ENCODE results near the gene NAA20. TPM values are rescaled to one million over a fixed set of nuclear protein-coding genes. Genes with fewer than 3 reads are reported as not detected.

The NAA20 gene
- total and polyA plus RNA-seq, 2 of the 13 experiments (the other 11 are each of a cell fraction or from before 2014, with no cell fraction given), result 81.9 to 82.8 TPM

GRCh38 chr20:20010639-20011500 is 6.3 kb upstream of the NAA20 start (continued):
- TF ChIP-seq ZFP1 (CRISPR knock-in tag; IDR thresholded peaks at IDR 0.05) (peak; percentile 13; the same call in 1 of the 2 replicates), CC2D1A (CRISPR knock-in tag; IDR thresholded peaks at IDR 0.05) (no peak), CHD2 (IDR thresholded peaks at IDR 0.05; ENCODE audit: low read depth, low read length) (no peak), HNF4A (CRISPR knock-in tag; IDR thresholded peaks at IDR 0.05) (peak; percentile 85), ZNF496 (CRISPR knock-in tag; IDR thresholded peaks at IDR 0.05; ENCODE audit: insufficient replicate concordance) (no peak), PHF8 (CRISPR knock-in tag; IDR thresholded peaks at IDR 0.05) (no peak), MTERF4 (CRISPR knock-in tag; IDR thresholded peaks at IDR 0.05) (0 out of 2 replicates have a peak, but pooled peaks have one; percentile 53), MAFK (conservative IDR thresholded peaks at IDR 0.05 in 1 of 2, IDR thresholded peaks at IDR 0.05 in 1 of 2; ENCODE audit: low read length in 2 of 2) (peak; percentile 40 to 76), CREBL2 (CRISPR knock-in tag; IDR thresholded peaks at IDR 0.05; ENCODE audit: borderline replicate concordance) (no peak), CBX5 (CRISPR knock-in tag; IDR thresholded peaks at IDR 0.05; ENCODE audit: borderline replicate concordance) (no peak), RXRA (CRISPR knock-in tag; IDR thresholded peaks at IDR 0.05) (no peak), ZNF17 (CRISPR knock-in tag; IDR thresholded peaks at IDR 0.05) (no peak), ZKSCAN8 (CRISPR knock-in tag; IDR thresholded peaks at IDR 0.05; ENCODE audit: borderline replicate concordance) (peak; percentile 89), MNT (IDR thresholded peaks at IDR 0.05) (peak; percentile 93), ZNF513 (CRISPR knock-in tag; conservative IDR thresholded peaks at IDR 0.05) (no peak), ZSCAN30 (CRISPR knock-in tag; IDR thresholded peaks at IDR 0.05) (no peak), ZNF136 (CRISPR knock-in tag; IDR thresholded peaks at IDR 0.05; ENCODE audit: low read depth) (no peak), GTF3A (CRISPR knock-in tag; conservative IDR thresholded peaks at IDR 0.05) (no peak), U2AF1 (optimal IDR thresholded peaks at IDR 0.05; ENCODE audit: low read depth, low read length) (no peak), ZNF709 (CRISPR knock-in tag; IDR thresholded peaks at IDR 0.05) (no peak), SKI (IDR thresholded peaks at IDR 0.05; ENCODE audit: partially characterized antibody) (peak; percentile 42)
- TF ChIP-seq, protein P1, sequence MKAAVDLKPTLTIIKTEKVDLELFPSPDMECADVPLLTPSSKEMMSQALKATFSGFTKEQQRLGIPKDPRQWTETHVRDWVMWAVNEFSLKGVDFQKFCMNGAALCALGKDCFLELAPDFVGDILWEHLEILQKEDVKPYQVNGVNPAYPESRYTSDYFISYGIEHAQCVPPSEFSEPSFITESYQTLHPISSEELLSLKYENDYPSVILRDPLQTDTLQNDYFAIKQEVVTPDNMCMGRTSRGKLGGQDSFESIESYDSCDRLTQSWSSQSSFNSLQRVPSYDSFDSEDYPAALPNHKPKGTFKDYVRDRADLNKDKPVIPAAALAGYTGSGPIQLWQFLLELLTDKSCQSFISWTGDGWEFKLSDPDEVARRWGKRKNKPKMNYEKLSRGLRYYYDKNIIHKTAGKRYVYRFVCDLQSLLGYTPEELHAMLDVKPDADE (CRISPR knock-in tag; IDR thresholded peaks at IDR 0.05), result 0 out of 2 replicates have a peak, but pooled peaks have one; percentile 50
- TF ChIP-seq, protein P2, sequence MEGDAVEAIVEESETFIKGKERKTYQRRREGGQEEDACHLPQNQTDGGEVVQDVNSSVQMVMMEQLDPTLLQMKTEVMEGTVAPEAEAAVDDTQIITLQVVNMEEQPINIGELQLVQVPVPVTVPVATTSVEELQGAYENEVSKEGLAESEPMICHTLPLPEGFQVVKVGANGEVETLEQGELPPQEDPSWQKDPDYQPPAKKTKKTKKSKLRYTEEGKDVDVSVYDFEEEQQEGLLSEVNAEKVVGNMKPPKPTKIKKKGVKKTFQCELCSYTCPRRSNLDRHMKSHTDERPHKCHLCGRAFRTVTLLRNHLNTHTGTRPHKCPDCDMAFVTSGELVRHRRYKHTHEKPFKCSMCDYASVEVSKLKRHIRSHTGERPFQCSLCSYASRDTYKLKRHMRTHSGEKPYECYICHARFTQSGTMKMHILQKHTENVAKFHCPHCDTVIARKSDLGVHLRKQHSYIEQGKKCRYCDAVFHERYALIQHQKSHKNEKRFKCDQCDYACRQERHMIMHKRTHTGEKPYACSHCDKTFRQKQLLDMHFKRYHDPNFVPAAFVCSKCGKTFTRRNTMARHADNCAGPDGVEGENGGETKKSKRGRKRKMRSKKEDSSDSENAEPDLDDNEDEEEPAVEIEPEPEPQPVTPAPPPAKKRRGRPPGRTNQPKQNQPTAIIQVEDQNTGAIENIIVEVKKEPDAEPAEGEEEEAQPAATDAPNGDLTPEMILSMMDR (CRISPR knock-in tag; IDR thresholded peaks at IDR 0.05), result no peak
